AG09309 (cell line): Measurements from ENCODE around the gene FGF5.

Experiments used
- DNase-seq: peaks from one replicate; pipeline ENCODE4 v3.0.0-alpha.2; 2010; ENCODE audit warnings: low read depth
- H3K4me3 ChIP-seq: 2 replicates; pipeline ENCODE4 v1.5.1; 2011; ENCODE audit warnings: mild to moderate bottlenecking, low read depth, low read length, moderate library complexity; ENCODE audit not compliant: control insufficient read depth
- TF ChIP-seq, protein P1 (sequence below): IDR thresholded peaks from 2 replicates; pipeline ENCODE4 v1.5.1; 2011; ENCODE audit warnings: mild to moderate bottlenecking, low read depth, low read length, inconsistent platforms; ENCODE audit not compliant: insufficient read depth, control insufficient read depth; ENCODE audit errors: missing control alignments

FGF5 gene

DNA sequence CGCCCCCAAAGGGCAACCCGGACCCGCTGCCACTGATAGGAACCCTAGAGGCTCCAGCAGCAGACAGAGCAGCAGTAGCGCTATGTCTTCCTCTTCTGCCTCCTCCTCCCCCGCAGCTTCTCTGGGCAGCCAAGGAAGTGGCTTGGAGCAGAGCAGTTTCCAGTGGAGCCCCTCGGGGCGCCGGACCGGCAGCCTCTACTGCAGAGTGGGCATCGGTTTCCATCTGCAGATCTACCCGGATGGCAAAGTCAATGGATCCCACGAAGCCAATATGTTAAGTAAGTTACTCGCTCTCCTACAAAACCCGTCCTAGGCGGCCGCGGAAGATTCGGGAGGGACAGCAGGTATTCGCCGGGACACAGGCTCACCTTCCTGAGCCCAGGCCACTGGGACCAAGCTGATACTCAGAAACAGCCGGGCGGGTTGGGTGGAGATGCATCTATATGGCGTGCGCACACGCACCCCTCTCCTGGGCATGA lies 477 bp downstream of the FGF5 start:
- TF ChIP-seq, protein P1, sequence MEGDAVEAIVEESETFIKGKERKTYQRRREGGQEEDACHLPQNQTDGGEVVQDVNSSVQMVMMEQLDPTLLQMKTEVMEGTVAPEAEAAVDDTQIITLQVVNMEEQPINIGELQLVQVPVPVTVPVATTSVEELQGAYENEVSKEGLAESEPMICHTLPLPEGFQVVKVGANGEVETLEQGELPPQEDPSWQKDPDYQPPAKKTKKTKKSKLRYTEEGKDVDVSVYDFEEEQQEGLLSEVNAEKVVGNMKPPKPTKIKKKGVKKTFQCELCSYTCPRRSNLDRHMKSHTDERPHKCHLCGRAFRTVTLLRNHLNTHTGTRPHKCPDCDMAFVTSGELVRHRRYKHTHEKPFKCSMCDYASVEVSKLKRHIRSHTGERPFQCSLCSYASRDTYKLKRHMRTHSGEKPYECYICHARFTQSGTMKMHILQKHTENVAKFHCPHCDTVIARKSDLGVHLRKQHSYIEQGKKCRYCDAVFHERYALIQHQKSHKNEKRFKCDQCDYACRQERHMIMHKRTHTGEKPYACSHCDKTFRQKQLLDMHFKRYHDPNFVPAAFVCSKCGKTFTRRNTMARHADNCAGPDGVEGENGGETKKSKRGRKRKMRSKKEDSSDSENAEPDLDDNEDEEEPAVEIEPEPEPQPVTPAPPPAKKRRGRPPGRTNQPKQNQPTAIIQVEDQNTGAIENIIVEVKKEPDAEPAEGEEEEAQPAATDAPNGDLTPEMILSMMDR, result no peak
- no peak for DNase-seq
- H3K4me3 ChIP-seq, result peak overlapping the region; percentile 91

DNA sequence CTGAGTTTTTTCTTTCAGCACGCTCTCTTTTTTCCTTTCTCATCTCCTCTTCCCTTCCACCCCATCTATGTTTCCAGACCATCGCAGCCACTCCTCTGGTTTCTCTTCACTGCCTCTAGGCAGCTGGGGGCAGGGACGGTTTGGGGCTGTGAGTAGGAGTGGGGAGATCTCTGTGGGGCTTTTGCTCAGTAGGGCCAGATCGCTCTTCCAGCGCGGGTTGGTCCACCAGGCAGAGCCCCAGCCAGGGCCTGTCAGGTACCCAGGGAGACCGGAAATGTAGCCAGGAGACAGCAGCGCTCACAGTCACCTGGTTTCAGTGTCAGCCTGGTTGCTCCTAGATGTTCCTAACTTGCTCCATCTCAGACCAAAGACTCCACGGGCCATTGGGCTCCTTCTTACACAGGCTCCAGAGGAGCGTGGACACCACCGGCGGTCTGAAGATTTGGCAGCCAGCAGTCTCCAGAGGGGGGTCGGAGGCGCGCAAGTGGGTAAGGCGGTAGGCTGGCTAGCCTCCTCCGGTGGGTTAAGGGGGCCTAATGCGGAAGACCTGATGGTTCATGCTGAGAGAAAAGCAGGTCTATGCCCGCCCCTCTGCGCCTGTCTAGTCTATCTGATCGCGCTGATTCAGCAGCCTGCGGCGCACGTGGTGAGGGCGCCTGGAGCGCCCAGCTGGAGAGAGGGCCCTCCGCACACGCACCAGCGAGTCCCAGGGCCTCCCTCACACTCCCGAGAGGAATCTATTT lies 1.8 kb downstream of the FGF5 start:
- peak overlapping the region; percentile 91 for H3K4me3 ChIP-seq
- TF ChIP-seq, protein P1, result no peak
- no peak for DNase-seq

DNA sequence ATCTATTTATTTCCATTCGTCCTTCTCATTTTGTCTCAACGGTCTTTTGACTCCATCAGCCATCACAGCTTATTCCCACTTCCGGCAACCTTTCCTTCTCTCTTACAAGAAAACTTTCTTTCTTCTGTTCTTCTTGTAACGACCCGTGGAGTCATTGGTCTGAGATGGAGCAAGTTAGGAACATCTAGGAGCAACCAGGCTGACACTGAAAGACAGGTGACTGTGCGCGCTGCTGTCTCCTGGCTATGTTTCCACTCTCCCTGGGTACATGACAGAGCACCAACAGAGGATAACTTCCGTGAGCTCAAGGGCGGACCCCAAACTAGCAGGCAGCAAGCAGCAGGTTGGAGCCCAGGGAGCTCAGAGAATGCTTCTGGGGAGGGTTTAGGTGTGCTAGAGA lies 2.5 kb downstream of the FGF5 start:
- DNase-seq, result no peak
- TF ChIP-seq, protein P1, result no peak
- H3K4me3 ChIP-seq, result peak overlapping the region; percentile 91

DNA sequence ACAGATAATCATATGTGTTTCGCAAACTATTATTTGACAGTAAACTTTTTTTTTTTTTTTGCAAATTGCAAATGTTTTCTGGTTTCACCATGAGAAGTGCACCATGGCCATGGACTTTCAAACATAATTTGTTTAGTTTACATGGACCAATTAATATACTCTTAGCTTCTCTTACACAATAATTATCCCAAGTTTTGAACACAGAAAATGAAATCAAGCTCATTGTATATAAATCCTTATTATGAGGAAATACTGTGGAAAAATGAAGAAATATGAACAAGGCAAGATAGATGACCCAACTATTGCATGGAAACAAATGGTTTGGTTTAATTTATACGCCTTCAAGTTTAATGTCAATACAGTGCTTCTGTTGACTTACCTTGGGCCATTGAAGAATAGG lies 3.9 kb downstream of the FGF5 start:
- no peak for DNase-seq
- peak overlapping the region; percentile 91 for H3K4me3 ChIP-seq
- TF ChIP-seq, protein P1, result no peak

DNA sequence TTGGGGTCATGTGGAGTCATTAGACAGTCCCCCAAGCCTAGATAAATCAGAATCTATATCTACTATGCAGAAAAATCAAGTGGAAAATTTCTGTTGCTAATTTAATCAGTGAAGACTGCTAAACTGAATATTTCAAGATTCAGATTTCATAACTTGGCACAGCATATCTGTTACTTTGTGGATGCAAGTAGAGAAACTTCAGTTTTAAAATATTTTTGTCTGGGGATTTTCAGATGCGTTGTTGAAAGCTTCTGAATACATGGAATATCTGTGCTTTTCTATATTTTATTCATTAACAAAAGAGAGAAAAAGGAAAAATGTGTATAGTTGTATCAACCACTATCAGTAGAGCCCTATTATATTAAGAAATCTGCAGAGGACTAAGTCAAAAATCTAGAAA lies 4.4 kb downstream of the FGF5 start:
- TF ChIP-seq, protein P1, result no peak
- H3K4me3 ChIP-seq, result peak overlapping the region; percentile 91
- no peak for DNase-seq

DNA sequence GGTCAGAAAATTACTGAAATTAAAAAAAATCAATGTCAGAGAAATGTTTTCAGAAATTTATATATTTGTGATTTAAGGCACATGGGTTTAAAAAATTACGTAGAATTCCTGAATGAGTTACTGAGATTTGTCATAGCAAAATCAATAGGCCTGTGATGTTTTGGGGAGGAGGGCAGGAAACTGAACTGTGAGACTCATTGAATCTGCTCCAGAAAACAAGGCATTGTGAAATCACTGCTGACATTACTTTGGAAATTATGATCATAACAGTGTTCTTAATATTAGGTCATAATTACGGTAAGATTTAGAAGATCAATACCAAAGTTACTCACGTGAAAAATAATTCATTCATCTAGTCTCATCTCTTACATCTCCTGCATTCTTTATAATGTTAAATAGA lies 5.3 kb downstream of the FGF5 start:
- no peak for DNase-seq
- TF ChIP-seq, protein P1, result no peak
- H3K4me3 ChIP-seq, result no peak overlapping the region; the same call in 1 of the 2 replicates
